Stimulated activated CD4-positive, alpha-beta T cell treated with anti-CD3 and anti-CD28 coated beads, Interleukin-15, amount 100 ng/mL, for 24 hours (primary cell): ENCODE results near the gene ADAMTS17.

ENCODE experiments used
- DNase-seq: peaks from one replicate; pipeline ENCODE4 v3.0.0-alpha.2; 2020

ADAMTS17 gene

DNA sequence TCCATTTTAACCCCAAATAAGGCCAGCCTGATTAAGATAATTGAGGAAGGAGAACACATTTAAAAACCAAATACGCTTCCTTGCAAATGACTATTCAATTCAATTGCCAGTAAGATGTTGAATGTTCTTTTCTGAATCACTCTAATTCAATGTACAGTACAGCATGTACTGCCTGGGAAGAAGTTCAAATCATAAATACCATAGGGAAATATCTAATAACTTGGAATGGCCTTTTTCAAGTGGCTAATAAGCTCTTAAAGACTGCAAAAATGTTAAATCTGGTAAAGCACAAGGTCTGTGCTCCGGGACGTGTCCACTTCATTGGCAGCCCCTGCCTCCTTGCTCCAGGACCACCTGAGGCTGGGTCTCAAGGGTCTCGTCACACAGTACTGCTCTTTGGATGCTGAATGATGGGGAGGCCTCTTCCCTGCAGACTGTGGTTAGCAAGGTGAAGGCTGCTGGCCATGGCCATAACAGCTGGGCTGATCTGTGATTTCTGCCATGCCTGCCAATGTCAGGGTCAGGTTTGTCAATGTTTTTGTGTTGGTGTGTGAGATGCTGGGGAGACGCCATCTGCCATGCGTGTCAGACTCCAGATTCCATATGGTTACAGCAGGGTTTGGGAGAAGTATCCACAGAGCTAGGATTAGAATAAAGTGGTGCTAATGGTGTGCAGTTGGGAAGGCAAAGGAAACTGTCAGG is 300.5 kb downstream of the ADAMTS17 start:
- DNase-seq = no peak

DNA sequence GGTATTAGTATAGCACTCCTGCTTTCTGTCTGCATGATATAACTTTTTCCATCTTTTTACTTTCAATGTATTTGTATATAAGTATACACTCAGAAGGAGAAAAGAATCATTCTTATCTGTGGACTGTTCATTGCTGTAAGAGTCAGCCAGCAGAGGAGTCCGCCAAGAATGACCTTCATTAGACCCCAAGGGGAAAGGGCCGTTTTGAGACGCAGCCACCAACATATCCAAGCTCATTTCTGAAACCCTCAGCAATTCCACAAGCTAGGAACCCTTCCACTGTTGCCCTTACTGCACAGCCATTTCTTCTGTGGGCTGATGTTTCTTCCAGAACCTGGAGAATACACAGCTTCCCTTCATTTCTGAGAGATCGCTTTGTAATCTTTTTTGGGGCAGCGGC is 301.8 kb downstream of the ADAMTS17 start:
- DNase-seq = no peak

DNA sequence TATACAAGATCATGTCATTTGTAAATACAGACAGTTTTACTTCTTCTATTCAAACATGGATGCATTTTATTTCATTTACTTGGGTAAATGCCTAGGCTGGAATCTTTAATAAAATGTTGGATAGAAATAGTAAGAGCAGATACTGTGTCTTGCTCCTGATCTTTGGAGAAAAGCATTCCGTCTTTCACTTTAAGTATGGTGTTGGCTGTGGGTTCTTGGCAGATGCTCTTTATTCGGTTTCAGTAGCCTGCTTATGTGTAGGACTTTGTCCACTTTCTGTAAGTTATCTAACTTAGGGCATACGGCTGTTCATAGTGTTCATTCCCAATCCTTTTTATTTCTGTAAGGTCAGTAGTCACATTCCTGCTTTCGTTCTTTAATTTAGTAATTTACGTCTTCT is 303.0 kb downstream of the ADAMTS17 start:
- DNase-seq = no peak

DNA sequence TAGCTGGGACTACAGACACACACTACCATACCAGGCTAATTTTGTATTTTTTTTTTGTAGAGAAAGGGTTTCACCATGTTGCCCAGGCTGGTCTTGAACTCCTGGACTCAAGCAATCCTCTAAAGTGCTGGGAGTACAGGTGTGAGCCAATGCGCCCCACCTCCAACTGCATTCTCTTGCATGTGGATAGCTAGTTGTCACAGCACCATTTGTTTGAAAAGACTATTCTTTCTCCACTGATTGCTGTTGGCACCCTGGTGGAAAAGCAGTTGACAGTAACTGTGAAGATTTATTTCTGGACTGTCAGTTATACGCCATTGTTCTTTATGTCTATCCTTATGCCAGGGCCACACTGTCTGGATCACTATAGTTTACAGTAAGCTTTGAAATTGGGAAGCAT is 303.9 kb downstream of the ADAMTS17 start:
- no peak for DNase-seq

DNA sequence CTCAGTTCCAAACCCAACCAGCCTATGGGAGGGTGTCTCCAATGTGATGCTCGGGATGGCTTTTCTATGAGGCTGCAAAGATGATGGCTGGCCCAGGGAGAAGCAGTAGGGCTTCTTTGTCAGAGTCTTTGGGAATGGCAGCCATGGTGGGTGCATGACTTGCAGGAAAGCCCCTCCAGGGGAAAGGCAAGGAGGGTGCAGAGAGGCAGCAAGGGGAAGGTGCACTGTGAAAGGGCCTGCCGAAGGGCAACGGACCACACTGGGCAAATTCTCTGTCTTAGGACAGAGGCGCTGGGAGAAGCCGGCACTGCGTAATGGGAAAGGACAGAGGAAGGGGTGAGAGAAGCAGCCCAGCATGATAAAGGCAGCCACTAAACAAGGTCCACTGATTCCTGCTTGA is 305.8 kb downstream of the ADAMTS17 start:
- DNase-seq = no peak

DNA sequence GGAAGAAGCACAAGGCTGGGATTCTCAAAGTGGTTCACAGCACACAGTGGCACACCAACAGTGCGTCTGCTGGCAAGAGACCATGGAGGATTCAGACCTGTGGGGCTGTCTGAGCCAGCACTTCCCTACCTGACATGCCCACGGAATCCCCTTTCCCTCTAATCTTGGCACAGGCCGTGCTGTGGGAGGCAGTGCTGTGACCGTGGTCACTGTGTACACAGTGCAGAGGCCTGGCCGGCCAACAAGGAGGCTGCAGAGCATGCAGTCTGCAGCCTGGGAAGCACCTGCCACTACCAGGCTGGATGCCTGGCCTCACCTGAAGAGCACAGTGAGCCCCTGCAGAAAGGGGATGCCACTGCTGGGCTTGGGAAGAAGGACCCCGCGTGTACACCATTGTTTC is 307.6 kb downstream of the ADAMTS17 start:
- DNase-seq = no peak

DNA sequence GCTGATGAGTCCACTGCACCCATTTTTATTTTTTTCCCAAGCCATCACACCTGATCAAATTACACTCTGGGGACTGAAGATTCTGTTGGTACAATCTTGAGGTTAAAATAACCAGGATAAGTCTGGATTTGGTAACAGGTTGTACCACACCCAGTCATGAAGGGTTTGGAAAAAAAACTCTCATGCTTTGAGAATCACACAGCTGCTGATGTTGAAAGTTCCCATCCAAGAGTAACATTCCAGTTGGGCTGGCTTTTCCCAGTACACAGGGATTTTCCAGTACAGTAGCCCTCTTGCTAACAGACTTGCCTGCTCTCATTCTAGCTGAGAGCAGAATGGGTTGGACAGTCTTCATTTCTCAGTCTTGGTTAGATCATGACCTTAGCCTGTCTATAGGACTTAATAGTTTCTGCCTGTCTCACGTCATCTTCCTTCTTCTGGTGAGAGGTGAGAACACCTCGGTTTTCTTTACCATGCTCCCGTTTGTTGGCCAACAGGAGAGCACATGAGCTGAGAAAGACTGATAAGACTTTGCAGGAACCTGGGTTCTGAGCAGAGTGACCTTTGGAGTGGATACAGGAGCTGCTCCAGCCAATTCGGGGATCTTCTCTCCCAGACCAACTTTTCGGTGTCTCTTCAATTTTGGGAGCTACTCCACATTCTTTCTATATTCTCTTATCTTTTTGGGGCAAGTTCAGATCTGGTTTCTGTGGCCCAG is 308.5 kb downstream of the ADAMTS17 start:
- DNase-seq = no peak

DNA sequence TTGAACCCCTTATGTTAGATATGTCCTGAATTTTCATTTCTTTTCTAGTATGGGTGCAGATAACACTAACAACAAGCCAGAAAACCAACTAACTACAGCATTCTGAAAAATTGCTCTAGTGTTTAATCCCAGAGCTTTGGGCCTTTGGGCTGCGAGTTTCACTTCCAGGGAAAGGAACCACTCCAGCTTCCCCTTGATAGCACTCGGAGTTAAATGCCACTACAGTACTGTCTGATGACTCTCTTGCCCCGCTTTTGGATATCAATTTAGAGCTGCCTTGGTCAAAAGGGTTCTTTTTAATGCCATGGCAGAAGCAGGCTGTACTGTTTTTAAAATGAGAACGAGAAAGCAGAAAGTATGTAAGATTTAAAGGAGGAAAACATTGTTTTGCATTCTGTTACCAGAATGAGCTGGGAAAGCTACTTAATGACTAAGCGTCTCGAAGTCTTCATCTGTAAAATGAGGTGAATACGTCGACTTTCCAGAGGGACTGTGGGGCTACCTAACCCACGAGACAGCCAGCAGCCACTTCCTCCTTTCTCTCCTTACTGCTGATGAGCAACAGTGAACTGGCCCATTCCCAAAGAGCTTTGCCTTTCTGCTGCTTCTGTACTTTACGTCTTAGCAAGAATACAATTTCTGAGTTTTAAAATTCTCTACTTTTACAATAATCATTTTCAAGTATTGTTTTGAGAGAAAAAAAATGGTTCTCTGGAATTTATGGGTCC is 309.3 kb downstream of the ADAMTS17 start:
- no peak for DNase-seq

DNA sequence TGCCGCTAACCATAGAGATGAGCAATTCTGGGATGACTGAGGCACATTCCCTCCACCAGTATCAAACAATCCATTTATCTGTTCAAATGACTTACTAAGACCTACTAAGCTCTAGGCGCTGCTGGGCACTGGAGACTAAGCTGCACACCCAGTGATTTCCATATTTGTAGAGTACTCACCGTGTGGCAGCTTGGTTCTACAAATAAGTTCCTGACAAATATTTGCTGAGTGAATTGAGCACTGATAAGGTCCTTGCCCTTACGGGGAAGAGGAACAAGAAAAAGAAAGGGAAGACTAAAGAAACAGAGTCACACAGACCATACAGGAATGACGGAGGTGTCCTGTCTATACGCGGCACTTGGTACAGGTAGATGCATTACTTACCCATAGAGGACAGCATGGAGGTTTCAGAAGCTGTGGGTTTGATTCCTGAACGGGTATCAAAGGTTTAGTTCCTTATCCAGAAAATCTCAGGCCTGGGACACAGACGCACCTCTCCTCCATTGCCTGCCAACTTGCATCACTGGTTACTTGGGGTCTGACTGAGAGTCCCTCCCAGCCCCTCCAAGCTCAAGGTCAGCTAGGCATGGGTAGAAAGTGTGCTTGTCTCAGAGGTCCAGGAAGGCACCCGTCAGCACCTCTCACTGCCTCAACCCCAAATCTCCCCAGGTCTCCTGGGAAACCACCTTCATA is 310.0 kb downstream of the ADAMTS17 start:
- no peak for DNase-seq

DNA sequence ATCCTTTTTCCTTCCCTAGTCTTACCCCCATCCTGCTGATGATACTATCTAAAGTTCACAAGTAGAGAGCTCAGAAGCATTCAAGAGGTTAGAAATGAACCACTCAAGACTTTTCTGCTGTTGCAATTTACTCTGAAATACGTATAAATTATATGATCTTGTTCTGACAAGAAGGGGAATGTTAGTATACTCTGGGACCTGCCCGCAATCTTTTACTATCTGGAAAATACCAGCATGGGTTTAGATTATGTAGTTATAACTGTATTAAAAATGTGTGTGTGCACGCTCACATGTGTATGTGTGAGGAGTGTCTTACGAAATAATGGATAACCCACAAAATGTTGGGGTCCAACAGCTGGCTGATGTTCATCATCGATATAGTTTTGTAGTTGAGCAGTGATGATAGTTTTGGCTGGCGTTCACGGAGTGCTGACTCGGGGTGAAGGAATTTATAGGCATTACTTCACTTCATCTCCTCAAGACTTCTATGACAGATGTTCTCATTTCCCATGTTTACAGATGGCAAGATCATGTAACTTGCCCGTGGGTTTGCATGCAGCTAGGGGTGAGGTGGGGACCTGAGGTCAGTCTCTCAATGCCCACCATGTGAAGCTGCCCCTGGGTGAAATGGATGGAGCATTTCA is 311.1 kb downstream of the ADAMTS17 start:
- no peak for DNase-seq

DNA sequence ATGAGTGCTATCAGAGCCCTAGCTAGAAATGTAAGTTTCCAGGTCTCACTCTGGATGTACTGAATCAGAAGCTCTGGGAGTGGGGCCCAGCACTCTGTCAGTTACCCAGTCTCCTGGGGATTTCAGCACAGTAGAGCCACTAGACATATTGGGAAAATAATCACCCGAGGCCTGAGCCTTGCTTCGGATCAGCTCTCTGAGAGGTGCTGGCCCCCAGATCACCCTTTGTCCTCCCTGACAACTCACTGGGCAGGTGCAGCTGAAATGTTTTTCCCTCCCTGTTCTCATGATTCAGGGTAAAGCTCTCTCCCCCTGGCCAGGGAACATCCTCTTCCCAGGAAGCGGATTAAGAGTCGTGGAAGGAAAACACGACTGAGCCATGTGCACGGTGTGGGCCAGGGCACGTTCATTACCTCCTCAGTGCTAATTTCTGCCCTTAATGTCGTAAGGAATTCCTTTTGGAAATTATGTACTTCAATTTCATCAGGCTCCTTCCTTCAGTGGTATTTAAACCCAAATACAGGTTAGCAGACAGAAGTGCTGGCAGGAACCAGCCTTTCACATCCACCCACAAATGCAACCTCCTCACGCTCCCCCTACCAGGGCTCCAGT is 311.8 kb downstream of the ADAMTS17 start:
- no peak for DNase-seq

DNA sequence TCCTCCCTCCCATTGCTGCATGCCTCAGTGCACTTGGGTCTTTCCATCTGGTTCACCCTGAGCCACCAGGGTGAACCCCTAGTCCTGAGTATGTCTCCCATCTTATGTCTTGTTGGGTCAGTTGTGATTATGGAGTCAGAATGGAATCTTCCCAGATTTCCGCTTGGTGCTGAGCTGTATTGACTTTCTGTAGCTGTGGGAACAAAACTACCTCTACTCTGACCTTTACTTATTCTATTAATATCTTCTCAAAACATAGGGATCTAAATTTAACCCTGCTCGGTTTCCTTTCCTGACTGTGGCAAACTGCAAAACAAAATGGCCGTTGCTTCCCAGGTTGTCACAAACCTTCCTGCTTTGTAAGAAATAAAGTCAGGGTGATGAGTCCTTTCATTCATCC is 312.7 kb downstream of the ADAMTS17 start:
- no peak for DNase-seq

DNA sequence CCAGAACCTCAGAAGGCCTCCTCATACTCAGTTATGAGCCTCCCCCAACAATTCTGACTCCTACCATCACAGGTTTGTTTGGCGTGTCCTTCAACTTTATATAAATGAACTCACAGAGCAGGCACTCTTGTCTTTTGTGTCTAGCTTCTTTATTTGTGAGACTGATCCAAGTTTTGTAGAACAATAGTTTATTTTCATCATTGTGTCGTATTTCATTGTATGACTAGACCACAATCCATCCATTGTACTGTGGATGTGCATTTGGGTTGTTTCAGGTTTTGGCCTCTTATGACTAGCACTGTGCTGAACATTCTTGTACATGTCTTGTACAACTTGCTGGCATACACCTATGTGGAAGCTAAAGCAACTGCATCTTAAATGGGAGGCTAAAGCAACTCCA is 315.7 kb downstream of the ADAMTS17 start:
- DNase-seq = no peak

DNA sequence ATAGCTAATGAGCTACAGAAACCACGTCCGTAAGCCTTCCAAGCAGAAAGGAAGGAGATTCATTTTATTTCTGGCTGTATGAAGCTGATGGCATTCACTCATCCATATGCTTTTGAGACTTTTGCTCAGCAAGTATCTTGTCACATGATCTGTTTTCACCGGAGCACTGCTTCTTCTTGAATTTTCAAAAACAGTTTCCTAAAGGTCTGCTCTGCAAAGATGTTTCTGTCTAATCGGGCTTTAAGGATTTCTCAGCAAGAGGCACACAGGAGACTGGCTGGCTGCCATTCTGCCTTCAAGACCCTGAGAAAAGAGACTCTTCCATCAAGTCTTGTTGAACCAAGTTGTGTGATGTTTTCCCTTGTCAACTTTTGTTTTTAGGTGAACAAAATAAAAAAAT is 319.0 kb downstream of the ADAMTS17 start:
- DNase-seq = no peak

DNA sequence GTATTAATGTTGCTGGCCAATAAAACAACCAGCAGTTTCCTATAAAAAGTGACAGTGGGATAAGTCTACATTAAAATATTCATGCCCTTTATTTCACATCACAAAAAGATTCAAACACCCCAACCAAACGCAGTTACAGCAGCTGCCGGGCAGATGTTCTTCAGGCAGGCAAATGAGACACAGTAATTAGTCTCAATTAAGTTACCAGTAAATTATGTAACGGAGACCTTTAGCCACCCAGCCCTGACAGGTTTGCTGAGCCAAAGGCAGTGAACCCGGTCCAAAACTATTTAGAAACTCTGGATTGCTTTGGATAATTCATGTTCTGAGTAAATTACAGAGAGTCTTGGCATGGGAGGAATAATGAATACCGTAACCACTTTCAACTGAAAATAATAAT is 319.4 kb downstream of the ADAMTS17 start:
- DNase-seq = no peak

DNA sequence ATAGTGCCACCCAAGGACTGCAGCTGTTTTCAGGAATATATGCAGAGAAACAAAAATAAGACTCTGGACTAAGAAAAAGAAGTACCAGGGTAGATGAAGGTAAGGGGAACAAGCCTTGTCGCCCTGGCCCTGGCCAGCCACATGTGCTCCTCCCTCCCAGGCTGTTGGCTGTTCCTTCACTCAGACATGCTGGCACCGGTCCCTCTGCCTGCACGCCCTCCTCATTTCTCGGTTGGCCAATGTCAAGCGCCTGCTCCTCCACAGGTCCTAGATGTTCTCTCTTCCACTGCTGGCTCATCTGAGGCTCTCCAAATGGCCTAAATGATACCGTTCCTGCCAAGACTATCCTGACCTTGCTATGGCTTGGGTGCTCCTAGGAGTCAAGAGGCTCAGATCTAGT is 320.1 kb downstream of the ADAMTS17 start:
- DNase-seq = no peak

DNA sequence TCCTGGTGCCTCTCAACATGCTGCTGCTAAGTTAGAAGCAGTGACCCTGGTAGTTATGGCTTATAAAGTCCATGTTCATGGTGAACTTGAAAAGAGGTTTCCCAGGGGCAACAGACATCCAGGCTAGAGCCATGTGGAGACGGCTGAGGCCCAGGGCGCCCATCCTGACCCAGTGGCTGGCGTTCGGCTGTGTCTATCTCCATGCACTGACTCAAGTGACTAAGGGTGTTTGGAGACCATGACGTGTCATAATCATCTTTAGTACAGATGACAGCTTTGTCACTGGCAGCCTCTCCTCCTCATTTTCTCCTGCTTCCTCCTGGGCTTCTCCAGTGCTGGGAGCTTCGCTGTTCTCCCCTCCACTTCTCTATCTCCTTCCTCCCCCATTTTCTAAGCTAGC is 321.2 kb downstream of the ADAMTS17 start:
- no peak for DNase-seq

DNA sequence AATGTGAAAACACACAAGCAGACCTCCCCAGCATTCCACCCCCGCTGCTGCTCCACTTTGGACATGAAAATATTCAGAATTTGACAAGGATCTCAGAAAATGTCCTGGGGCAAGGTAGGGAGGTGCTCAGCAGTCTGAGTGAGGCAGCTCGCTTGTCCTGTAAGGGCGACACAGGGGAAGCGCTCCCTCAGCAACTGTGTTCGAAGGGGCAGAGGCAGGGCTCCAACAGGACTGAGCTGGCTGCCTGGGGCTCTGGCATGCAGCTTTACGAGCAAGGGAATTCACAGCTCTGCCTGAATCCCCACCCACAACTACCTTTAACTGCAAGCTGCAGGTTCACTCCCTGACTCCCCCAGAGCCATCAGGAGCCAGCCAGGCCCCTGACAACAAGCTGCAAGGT is 321.6 kb downstream of the ADAMTS17 start:
- no peak for DNase-seq

DNA sequence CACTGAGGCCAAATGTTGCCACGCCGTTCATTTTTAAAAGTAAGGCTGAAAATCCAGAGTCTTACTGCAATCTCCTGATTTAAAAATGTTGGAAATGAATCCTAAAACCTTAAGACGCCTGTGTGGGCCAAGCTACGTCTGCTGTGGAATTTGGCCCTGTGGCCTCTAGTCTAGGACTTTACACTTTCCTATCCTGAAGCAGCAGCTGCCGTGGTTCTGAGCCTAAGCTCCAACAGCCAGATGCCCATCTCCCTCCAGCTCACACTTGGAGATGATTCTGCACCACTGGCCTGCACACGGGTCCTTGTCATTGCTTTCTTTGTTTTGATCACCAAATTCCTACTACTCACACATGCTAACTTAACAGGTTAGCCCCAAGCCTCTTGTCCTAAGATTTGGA is 322.2 kb downstream of the ADAMTS17 start:
- no peak for DNase-seq

DNA sequence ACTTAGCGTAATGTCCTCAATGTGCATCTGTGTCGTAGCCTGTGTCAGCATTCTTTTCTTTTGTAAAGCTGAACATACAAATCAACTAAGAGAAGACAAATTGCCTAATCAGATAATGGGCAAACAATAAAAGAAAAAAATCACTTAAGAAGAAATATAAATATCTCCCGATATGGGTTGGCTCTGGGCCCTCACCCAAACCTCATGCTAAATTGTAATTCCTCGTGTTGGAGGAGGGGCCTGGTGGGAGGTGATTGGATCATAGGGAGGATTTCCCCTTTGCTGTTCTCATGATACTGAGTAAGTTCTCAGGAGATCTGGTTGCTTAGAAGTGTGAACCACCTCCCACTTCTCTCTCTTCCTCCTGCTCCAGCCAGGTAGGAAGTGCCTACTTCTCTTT is 323.6 kb downstream of the ADAMTS17 start:
- DNase-seq = no peak

DNA sequence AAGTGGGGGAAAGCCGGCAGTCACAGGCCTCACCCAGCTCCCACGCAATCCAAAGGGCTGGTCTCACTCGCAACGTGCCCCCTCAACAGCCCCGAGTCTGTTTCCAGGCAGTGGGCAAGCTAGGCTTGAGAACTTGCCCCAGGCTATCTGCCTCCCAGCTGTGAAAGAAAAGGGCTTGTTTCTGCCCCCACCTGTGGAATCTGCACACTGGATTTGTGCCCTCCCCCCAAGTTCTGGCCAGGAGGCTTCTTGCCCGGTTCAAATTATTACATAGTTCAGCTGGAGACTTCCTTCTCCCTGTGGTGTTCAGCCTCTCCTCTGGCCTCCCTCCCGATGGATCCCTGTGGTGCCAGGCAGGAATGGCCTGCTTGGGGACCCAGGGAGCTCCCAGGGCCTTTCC is 324.6 kb downstream of the ADAMTS17 start:
- DNase-seq = no peak

DNA sequence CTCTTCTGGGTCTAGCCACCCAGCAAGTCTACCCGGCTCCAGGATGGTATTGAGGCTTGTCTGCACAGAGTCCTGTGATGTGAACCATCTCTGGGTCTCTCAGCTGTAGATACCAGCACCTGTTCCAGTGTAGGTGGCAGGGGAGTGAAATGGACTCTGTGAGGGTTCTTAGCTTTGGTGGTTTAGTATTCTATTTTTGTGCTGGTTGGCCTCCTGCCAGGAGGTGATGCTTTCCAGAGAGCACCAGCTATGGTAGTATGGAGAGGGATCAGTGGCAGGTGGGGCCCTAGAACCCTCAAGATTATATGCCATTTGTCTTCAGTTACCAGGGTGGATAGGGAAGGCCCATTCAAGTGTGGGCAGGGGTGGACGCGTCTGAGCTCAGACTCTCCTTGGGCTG is 325.1 kb downstream of the ADAMTS17 start:
- DNase-seq = no peak

DNA sequence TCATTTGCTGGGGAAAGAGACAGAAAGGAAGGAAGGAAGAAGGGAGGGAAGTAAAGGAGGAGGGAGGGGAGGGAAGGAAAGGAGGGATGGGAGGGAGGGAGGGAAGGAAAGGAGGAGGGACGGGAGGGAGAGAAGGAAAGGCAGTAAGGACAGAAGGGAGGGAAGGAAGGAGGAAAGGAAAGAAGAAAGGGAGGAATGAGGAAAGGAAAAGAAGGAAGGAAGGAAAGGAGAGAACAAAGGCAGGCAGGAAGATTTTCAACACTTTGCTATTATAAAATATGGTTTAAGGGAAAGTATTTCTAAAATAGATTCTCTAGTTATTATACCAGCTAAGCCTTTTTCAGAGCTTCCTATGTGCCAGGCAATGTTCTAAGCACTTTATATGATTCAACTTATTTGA is 330.5 kb downstream of the ADAMTS17 start:
- DNase-seq = no peak
